Right renal pelvis (tissue), 4 donors: ENCODE data around the gene CETP. TPM values are rescaled to one million over a fixed set of nuclear protein-coding genes. Genes with fewer than 3 reads are reported as not detected.
"Not testable (repeated sequence)": the region's sequence is repeated elsewhere in the genome, so short reads cannot be mapped to it uniquely, and the experiment has no call there.

ENCODE experiments used
- DNase-seq, 4 donors: peaks; one replicate each; pipeline ENCODE4 v3.0.0-alpha.2; 2013; ENCODE audit warnings: low read depth in 4 of 4, low spot score in 3 of 4, missing footprints in 1 of 4
- polyA plus RNA-seq, 4 donors: library from polyadenylated mRNA; unstranded; fragments of 120-200 nt; gene quantifications; one replicate each; pipeline ENCODE4 v1.2.1, GENCODE V29; 2013; ENCODE audit not compliant: insufficient read length in 4 of 4

CETP gene
- polyA plus RNA-seq, 4 donors: 11.6 to 16.4 (median 12.9) TPM

DNA sequence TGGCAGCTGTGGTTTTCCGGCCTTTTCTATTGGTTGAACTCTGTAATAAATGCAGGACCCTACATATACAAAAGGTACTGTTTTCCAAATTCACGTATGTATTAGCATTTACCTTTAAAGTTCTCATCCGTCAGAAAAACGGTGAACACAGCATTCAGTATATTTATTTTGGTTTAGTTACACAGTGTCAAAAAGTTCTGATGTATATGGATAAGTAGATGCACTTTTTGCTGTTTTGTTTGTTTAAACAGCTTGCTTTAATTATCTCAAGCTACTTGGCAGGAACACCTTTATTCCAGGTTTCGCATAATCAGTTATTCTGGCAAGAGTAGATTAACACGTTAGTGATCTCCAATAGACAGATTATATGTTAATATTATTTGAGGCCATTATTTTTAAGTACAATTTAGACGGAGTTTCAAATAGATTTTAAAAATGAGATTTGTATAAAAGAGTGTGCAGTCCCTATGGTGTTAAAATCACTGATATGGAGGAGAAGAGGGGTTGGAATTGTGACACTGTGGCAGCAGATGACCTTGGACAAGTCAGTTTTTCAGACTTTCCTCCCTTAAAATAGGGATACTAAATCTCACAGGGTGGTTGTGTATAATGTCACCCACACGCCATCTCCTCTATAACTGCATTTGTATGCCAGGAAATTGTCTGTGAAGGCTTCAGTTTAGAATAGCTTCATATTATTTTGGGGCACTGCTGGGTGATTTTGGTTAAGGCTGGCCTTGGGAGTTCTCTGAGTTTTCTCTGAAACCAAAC lies 27.7 kb upstream of the CETP start:
- no peak for DNase-seq

DNA sequence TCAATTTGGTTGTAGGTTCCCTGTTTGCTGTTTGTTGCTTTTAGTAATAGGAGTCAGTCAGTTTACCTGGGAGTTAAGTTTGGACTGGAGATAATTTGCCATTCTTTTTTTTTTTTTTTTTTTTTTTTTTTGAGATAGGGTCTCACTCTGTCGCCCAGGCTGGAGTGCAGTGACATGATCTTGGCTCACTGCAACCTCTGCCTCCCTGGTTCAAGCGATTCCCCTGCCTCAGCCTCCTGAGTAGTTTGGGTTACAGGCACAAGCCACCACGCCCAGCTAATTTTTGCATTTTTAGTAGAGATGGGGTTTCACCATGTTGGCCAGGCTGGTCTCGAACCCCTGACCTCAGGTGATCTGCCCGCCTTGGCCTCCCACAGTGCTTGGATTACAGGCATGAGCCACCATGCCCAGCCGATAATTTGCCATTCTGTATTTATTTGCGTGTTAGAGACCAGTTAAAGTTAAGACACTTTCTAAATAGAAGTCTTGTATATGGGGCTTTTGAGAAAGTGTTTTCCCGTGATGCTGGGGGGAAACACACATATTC lies 27.1 kb upstream of the CETP start:
- DNase-seq: not testable (repeated sequence)

DNA sequence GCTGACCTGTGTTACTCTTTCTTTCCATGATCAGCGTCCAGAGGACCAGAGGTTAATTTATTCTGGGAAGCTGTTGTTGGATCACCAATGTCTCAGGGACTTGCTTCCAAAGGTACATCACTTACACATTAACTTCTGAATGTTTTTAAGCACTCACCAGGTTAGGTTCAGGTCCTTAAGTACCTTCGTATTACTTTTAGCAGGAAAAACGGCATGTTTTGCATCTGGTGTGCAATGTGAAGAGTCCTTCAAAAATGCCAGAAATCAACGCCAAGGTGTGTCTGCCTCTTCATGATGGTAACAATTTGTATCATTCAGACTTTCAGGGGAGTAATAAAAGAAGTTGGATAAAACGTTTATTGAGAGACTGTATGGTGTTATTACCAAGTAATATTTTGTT lies 26.5 kb upstream of the CETP start:
- DNase-seq: no peak

DNA sequence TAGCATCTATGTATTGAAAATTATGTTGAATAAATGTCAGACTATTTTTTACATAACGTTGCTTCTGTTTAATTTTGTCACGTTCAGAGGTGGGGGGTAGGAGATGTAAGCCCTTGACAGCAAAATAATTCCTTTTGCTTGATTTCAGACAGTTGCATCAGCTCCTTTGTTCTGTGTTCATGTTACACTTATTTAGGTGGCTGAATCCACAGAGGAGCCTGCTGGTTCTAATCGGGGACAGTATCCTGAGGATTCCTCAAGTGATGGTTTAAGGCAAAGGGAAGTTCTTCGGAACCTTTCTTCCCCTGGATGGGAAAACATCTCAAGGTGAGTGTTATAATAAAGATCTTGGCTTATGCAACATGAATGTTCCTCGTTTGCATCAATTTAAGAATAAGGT lies 25.3 kb upstream of the CETP start:
- no peak for DNase-seq

DNA sequence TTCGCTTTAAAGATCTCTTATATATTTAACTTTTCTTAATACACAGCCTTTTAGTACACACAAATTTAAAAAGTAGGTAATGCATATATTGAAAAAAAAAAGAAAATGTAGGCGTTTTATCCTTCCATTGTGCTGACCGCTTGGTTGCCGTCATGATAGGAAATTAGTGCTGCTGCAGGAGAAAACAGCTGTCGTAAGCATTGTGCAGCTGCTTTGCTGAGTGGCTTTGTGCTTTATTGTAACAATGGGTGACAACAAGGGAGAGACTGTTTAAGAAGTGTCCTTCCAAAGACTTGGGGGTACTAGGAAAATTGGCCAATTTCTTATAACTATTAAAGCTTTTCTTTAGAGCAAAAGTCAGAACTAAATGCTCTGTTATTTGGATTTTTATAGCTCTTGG lies 24.8 kb upstream of the CETP start:
- DNase-seq: no peak

DNA sequence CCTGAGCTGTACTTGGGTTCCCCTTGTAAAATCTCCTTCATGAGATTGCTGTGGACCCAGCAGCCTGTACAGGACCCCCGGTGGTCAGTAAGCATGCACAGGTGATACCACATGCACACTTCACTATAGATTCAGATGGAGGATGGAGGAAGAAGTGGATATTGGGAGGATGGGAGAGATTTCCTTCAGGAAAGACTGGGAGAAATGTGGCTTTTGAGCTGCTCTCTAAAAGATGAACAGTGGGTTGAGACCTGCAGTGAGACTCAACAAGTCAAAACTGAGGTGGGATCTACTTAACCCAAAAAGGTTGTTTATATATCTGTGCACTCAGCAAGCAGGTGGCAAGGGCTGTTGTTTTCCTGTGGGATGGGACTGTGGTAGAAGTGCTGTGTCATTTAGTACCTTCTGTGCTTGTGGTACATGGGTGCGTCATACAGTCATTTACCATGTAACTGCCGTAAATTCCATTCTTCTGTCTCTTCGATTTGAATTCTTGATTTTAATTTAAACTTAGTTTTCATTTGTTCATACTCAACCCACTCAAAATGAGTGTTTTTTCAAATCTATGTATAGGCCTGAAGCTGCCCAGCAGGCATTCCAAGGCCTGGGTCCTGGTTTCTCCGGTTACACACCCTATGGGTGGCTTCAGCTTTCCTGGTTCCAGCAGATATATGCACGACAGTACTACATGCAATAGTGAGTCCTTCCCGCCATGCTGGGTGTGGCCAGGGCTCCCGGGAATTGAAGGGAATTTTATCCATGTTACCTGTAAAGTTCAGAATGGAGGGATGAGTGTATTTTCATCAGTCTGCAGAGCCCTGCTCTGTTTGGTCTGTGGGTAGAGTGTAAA lies 22.9 kb upstream of the CETP start:
- DNase-seq: no peak

DNA sequence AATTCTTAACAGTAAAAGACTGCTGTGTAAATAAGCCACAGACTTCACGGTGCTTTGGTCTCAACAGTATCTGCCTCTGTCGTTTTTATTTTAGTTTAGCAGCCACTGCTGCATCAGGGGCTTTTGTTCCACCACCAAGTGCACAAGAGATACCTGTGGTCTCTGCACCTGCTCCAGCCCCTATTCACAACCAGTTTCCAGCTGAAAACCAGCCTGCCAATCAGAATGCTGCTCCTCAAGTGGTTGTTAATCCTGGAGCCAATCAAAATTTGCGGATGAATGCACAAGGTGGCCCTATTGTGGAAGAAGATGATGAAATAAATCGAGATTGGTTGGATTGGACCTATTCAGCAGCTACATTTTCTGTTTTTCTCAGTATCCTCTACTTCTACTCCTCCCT lies 21.9 kb upstream of the CETP start:
- no peak for DNase-seq

DNA sequence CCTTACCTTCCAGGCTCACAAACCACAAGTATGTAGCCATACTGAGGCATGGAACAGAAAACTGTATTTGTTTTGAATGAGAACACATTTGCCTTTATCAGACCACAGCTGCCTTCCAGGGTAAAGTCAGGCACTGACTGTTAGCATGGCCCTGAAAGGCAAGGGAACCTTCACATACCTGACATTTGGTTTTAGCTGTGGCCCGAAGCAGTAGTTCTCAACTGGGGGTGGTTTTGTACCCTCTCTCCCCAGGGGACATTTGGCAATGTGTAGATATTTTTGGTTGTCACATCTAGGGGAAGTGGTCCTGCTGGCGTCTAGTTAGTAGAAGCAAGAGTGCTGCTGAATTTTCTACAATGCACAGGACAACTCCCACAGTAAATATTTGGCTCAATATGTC lies 20.7 kb upstream of the CETP start:
- no peak for DNase-seq

DNA sequence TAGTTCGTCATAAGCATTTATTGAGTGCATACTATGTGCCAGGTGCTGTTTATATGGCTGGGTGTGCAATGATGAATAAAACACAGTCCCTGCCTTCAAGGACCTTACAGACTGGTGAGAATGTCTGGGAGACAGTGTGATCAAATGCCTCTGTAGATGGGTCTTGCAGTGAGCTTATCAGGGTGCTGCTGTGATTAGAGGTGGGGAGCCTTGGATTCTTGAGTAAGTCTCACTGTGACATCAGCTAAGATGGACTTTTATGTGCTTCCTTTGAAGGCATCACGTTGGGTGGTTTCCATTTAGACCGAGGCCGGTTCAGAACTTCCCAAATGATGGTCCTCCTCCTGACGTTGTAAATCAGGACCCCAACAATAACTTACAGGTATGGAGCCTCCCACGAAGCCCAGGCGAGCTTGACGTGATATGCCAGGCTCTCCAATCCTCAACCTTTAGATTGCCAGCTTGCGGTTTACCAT lies 19.9 kb upstream of the CETP start:
- no peak for DNase-seq

DNA sequence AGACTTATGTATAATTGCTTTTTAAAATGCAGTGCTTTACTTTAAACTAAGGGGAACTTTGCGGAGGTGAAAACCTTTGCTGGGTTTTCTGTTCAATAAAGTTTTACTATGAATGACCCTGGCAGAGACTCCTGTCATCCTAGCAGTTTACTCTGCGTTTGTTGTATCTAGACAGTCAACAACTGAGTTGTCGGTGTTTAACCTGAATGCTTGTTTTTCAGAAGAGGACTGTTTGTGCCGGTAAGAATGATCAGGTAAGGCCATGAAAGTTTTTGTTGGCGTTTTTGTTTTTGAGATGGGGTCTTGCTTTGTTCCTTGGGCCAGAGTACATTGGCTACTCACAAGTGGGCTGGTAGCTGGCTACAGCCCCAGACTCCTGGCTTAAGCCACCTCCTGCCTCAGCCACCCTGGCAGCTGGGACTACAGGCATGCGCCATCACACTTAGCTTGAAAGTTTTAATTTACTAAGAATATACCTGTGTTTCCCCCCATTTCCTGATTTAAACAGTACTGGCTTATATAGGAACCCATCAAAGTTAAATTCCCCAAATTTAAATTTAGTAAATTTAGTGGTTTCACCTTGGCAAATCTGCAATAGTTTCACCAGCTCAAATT lies 17.9 kb upstream of the CETP start:
- DNase-seq: no peak

DNA sequence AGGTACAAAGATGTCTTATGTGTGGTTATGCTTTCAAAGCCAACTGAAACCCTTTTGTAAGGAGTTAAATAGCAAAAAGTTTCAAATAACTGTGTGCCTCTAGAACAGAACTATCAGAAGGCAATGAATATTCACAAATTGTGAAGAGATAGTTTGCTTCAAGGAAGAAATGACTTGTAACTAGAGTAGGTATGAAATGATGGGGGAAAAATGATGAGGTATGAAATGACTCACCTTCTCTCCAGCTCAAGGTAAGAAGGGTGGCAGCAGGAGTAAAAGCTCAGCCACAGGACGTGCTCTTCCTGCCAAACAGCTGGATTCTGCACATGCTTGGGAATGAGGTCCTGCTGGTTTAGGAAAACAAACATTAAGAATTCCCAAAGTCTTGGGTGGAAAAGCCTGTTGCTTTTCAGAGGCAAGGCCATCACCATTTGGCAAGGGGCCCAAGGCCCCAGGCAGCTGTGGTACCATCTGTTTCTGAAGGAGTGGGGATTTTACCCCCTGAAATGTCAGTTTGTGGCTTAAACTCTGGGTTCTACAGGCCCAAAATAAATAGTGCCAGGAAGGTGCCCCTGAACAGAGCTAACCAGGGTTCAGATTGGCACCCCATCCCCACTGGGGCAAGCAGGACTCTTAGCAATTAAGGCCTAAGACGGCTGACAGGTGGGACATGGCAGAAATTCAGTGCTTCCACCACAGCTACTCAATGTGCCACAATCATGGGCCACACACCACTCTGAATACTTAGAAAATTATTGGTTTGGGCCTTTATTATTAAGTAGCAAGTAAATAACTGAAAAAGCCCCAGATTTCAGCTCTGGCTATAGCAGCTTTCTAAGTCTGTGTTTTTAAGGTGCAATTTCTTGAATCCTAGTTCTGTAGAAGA lies 16.6 kb upstream of the CETP start:
- no peak for DNase-seq

DNA sequence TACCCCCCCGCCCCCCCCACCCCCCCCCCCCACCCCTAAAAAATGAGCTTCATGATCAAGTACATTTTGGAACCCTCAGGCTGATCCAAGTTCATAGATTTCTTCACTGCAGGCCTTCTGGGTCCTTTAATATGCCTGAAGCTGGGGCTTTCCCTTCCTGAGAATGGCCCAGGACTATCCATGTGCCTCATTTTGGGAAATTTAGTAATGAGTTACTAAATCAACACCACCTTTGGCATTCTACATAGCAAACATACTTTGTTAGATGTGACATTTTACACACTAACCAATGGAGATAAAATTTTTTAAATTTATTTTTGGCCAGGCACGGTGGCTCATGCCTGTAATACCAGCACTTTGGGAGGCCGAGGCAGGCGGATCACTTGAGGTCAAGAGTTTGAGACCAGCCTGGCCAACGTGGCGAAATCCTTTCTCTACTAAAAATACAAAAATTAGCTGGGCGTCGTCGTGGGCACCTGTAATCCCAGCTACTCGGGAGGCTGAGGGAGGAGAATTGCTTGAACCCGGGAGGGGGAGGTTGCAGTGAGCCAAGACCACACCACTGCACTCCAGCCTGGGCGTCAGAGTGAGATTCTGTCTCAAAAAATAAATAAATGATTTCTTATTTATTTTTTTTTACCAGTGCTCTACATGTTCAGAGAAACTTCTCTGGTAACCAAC lies 15.8 kb upstream of the CETP start:
- DNase-seq: no peak

DNA sequence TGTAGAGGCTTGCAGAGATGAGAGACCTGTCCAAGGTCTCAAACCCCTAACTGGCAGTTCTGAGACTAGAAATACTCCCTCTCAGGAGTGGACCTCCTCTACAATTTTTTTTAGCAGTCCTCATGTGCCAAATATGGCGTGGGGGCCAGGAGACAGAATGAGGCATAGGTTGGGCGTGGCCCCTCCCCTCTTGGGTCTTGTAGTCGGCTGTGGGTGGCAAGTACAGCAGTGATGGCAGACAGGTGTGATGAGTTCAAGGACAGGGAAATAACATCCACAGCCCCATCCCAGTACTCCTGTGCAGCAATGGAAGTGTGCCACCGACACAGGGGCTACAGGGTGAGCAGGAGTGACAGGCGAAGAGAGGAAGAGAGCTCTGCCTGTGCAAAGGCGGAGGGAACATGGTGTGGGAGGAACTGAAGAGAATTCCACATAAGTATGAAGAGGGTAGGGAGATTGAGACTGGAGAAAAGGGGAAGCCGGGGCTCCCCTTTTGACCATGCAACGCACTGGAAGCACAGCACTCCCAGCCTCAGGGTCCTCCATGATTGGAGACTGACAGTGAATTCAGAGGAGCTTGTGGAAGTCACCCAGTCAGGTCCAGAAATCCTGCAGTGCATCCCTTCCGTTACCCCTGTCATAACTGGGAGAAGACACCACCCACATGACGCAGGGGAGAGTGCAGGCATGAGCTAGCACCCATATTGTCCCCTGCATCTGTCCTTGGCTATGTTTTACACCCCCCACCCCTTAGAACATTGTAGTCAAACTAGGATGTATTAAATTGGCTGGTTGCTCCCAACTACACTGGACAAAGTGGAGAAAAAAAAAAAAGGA lies 14.8 kb upstream of the CETP start:
- DNase-seq: no peak

DNA sequence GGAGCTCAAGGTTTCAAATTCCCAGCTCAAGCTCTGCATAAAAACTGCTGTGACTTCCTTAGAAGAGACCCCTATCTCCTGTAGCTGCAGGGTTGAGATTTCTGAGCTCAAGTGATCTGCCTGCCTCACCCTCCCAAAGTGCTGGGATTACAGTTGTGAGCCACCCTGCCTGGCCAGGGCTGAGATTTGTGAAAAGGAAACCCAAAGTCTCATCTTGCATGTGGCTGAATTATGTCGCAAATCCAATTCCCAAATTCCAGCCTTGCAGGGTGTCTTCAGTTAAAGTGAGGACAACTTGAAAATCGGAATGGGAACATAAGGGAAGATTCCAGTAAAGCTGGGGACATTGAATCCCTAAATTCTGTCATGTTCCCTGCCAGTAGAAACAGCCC lies 14.2 kb upstream of the CETP start:
- DNase-seq: no peak

DNA sequence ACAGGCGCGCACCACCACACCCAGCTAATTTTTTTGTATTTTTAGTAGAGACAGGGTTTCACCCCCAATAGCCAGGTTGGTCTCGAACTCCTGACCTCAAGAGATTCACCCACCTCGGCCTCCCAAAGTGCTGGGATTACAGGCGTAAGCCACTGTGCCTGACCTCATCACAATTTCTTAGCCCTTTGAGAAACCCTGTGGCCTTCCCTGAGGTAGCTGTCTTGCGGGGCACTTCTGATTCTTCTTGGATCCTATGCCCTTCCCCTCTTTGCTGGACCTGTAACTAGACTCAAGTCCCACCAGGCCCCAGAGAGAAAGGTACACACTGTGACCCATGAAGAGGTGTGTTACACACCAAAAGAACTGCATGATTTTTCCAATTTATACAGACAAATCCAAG lies 13.5 kb upstream of the CETP start:
- no peak for DNase-seq

DNA sequence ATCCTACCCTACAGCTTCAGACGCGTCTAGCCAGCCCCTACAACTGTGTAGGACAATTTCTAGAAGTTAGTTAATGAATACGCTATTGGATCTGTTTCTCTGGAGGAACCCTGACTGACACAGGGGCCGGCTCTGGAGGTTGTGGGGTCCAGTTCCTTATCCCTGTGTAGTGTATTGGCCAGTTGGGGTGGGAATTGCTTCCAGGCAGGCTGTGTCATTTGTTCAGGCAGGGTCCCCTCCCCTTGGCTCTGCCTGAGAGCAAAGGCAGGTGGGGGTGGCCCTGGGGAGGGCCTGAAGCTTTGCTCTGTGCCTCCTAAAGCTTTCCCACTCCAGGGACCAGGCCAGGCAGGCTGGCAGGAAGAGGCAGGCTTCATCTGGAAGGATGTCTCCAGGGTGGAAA lies 11.7 kb upstream of the CETP start:
- DNase-seq: no peak

DNA sequence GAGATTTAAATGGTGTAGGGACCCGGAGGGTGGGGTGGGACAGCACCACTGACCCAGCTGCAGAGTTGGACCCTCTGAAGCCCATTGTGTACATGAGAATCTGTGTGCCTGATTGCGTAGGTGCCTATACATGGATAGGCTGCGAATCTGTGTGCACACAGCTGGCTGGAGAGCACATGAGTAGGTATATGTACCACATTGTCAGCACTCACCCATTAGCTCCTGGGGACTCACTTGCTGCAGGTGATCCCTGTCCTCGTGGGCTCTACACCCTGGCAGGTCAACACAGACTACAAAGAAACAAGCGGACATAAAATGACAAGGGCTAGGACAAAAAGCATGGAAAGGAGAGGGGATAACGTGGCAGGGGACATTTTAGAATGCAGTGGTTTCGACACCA lies 11.3 kb upstream of the CETP start:
- DNase-seq: no peak

DNA sequence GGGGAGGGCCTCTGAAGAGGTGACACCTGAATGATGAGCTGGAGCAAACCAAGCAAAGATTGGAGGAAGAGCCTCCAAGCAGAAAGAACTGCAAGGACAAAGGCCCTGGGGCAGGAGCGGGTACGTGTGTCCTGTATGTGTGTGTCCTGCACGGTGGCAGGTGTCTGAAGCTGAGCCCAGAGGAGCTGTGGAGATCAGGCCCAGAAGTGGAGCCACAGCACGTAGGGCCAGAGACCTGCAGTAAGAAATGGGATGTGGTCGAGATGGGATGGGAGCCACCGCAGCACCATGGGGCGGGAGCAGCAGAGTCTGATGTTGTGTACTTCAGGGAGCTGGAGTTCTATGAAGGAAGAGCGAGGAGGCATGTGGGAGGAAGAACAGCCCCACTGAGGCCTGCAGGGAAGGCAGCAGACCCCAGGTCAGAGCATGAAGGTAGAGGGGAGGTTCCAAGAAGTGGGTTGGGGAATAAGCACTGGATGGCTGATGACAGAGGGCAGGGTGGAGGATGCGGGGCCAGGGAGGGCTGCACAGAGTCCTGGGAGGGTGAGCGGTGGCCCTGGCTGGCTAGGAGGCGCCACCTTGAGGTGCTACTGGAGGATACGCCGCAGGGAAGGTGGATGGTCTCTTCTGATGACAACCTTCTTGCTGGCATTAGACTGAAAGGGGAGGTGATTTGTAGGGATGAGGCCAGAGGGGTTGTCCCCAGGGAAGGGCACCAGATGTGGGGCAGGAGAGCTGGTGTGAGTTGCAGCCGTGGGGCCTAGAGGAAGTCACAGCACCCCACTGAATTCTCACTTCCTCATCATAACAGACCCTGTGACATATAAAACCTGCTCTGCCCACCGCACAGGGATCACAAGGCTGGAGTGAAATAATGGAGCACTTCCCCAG lies 10.6 kb upstream of the CETP start:
- DNase-seq: no peak
